HG03039 (cell line): ENCODE results near the gene FNDC5.

ENCODE experiments used
- ATAC-seq: cut with Tn5 transposase; IDR thresholded peaks from one replicate; pipeline ENCODE4 v1.9.1; 2021; ENCODE audit warnings: mild to moderate bottlenecking, moderate library complexity; ENCODE audit not compliant: unreplicated experiment

The FNDC5 gene

GRCh38 chr1:32898056-32898455 lies 27.3 kb upstream of the FNDC5 start:
- no peak for ATAC-seq

GRCh38 chr1:32897082-32898049 lies 26.7 kb upstream of the FNDC5 start:
- no peak for ATAC-seq

GRCh38 chr1:32896451-32896850 lies 25.7 kb upstream of the FNDC5 start:
- no peak for ATAC-seq

GRCh38 chr1:32895325-32896215 lies 24.9 kb upstream of the FNDC5 start:
- no peak for ATAC-seq

- no peak for ATAC-seq
Measured at GRCh38 chr1:32894681-32895080, 24.0 kb upstream of the FNDC5 start.

- no peak for ATAC-seq
Measured at GRCh38 chr1:32894019-32894600, 23.4 kb upstream of the FNDC5 start.

GRCh38 chr1:32893198-32894018 lies 22.7 kb upstream of the FNDC5 start:
- ATAC-seq = no peak

- ATAC-seq = no peak
Measured at GRCh38 chr1:32892368-32893197, 21.9 kb upstream of the FNDC5 start.

GRCh38 chr1:32891630-32892029 lies 20.9 kb upstream of the FNDC5 start:
- no peak for ATAC-seq

GRCh38 chr1:32891241-32891570 lies 20.5 kb upstream of the FNDC5 start:
- no peak for ATAC-seq

GRCh38 chr1:32890516-32891240 lies 20.0 kb upstream of the FNDC5 start:
- ATAC-seq = no peak

GRCh38 chr1:32889731-32890278 lies 19.1 kb upstream of the FNDC5 start:
- no peak for ATAC-seq

- no peak for ATAC-seq
Measured at GRCh38 chr1:32888677-32889420, 18.1 kb upstream of the FNDC5 start.

GRCh38 chr1:32888134-32888533 lies 17.4 kb upstream of the FNDC5 start:
- no peak for ATAC-seq

- ATAC-seq = no peak
Measured at GRCh38 chr1:32887623-32888022, 16.9 kb upstream of the FNDC5 start.

GRCh38 chr1:32886828-32887414 lies 16.2 kb upstream of the FNDC5 start:
- no peak for ATAC-seq

- ATAC-seq = no peak
Measured at GRCh38 chr1:32886004-32886827, 15.5 kb upstream of the FNDC5 start, which contains the start of gene HPCA. TSS of gene HPCA (plus strand) at chr1:32886491. CDS start at chr1:32888899, 2,408 bp downstream.
